ENCODE results near the gene GMDS. TPM values are rescaled to one million over a fixed set of nuclear protein-coding genes. Genes with fewer than 3 reads are reported as not detected.

Gene GMDS
- total RNA-seq, 2 experiments from 2014 or later: 38.4 to 41.3 TPM

DNA sequence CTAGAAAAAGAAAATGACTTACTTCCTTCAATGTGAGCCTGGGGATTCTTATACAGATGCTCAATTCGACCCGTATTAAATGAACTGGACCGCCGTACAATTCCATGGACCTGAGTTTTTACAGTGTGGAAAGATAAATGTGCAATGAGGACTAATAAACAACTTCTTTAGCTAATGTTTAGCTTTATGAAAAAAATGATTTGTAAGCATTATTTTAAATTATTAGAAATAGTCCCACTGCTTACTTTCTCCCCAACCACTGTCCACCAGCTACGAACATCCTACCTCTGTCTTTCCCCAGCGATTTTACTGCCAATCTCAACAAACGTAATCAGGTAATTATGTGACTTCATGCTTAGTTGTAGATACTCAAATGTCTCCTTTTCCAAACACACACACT lies 128.0 kb downstream of the GMDS start:
- CTCF ChIA-PET: interaction anchor here (0.6 kb wide), 1 partner anchor 120 kb away, joined by 4 read pairs; no protein-coding TSS in a partner anchor
- Mint-ChIP-seq H3K9me3 (no peaks in the 10 kb centered on the region), H3K4me1 (ENCODE audit: low read depth) (peaks cover 10% of the 10 kb centered on the region), H3K27ac (no peak overlapping the region), H3K27me3 (ENCODE audit: low read depth) (no peaks in the 10 kb centered on the region), H3K4me3 (no peak overlapping the region), H3K36me3 (ENCODE audit: low read depth) (peaks cover 24% of the 10 kb centered on the region)
- DNase-seq: no peak
- intact Hi-C loops (cut with micrococcal nuclease): no loop called here

DNA sequence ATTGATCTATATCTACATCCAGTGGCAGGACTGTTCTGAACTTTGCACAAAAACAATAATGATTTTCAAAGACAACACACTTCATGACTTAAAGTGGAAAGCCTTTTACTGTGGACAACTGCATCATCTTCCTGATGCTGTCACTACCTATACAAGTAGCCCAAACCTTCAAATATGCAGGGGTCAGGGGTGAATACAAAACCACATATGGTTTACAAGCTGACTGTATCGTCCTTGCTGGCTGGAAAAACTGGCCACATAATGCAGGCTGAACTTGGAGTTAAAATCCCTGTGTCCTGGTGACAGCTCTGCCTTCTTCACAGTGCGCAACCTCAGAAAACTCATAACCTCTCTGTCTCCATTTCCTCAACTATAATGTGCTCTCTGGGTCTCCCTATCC lies 128.9 kb downstream of the GMDS start:
- CTCF ChIA-PET: no interaction called here
- Mint-ChIP-seq H3K4me3 (no peak overlapping the region), H3K27me3 (ENCODE audit: low read depth) (no peaks in the 10 kb centered on the region), H3K36me3 (ENCODE audit: low read depth) (peaks cover 24% of the 10 kb centered on the region), H3K4me1 (ENCODE audit: low read depth) (peaks cover 17% of the 10 kb centered on the region), H3K9me3 (no peaks in the 10 kb centered on the region), H3K27ac (no peak overlapping the region)
- DNase-seq: no peak
- intact Hi-C loops (cut with micrococcal nuclease): no loop called here

DNA sequence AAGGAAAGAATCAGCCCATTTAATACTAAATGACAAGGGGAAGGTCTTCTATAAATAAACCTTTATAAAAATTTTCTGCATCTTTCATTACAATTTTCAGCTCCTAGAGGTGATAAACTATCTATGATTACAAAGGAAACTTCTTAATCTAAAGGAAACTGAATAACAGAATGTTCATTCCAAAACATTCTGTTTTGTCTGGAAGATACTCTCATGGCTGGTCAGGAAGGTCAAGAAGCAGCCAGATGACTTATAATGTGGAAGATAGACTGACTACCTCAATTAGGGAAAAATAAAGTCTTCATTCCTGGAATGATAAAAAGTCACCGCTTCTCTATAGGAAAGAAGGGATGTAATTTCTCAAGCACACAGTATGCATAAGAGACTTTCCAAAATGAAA lies 131.3 kb downstream of the GMDS start:
- Mint-ChIP-seq H3K4me3 (no peak overlapping the region), H3K27me3 (ENCODE audit: low read depth) (no peaks in the 10 kb centered on the region), H3K36me3 (ENCODE audit: low read depth) (peaks cover 22% of the 10 kb centered on the region), H3K9me3 (peaks cover 2% of the 10 kb centered on the region), H3K4me1 (ENCODE audit: low read depth) (peaks cover 36% of the 10 kb centered on the region), H3K27ac (no peak overlapping the region)
- CTCF ChIA-PET: interaction anchor here (1.8 kb wide), 1 partner anchor 10 kb away, joined by 3 read pairs; no protein-coding TSS in a partner anchor
- intact Hi-C loops (cut with micrococcal nuclease): loop anchor here (5.0 kb wide), 1 partner anchor 1877 kb away; no protein-coding TSS in a partner anchor
- DNase-seq: no peak

DNA sequence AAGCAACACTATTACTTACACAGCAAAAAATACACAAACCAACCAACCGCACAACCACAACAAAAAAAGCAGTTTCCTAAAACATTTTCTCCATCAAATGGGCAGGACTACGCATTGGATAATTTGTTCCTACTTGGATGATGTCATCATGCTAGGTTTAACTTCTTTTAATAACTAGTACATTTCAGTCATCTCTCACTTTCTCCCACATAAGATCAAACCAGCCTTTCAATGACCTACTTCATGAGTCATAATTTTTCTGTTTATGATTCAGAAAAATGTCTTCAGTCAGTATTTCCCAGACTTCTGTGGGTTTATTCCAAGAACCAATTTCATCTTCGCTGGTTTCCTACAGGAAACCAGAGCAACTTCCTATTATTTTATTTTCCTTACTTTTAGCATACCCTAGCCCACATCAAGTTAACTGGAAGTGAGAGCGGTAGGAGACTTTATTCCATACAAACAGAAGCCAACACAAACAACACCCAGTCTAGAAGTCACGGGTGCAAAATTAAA lies 134.2 kb downstream of the GMDS start:
- Mint-ChIP-seq H3K27me3 (ENCODE audit: low read depth) (no peaks in the 10 kb centered on the region), H3K36me3 (ENCODE audit: low read depth) (peaks cover 24% of the 10 kb centered on the region), H3K27ac (peak overlapping the region; percentile 88), H3K9me3 (peaks cover 2% of the 10 kb centered on the region), H3K4me3 (peak overlapping the region; percentile 45), H3K4me1 (ENCODE audit: low read depth) (peaks cover 36% of the 10 kb centered on the region)
- peak; percentile 14 for DNase-seq
- intact Hi-C loops (cut with micrococcal nuclease): loop anchor here (1.0 to 5.0 kb wide), 12 partner anchors 16 to 1874 kb away; partner anchors contain the start of gene GMDS
- CTCF ChIA-PET: no interaction called here

DNA sequence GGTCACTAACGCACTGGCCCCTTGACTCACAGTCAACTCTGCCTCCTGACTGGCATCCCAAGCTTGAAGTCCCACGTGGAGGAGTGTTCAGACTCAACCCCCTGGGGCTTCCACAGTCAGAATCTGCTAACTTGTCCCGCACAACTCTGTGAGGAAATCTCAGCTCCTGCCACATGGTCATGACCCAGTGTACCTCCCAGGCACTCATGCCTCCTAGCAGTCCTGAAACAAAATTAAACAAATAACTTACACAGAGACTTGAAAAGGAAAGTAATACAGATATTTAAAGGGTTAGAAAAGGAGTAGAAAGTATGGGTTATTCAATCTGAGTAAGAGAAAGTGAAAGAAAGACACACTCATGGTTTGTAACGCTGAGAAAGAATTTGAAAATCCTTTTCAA lies 134.9 kb downstream of the GMDS start:
- peaks cover 24% of the 10 kb centered on the region for H3K36me3 Mint-ChIP-seq (ENCODE audit: low read depth)
- CTCF ChIA-PET: interaction anchor here (0.8 to 1.4 kb wide), 3 partner anchors 89 to 524 kb away, joined by 3 read pairs; no protein-coding TSS in a partner anchor
- intact Hi-C loops (cut with micrococcal nuclease): loop anchor here (1.0 to 5.0 kb wide), 9 partner anchors 31 to 1873 kb away; partner anchors contain the start of gene GMDS
- peak overlapping the region; percentile 88 for H3K27ac Mint-ChIP-seq
- H3K4me3 Mint-ChIP-seq: peak overlapping the region; percentile 45
- H3K27me3 Mint-ChIP-seq (ENCODE audit: low read depth): no peaks in the 10 kb centered on the region
- peaks cover 2% of the 10 kb centered on the region for H3K9me3 Mint-ChIP-seq
- DNase-seq: peak; percentile 49
- peaks cover 36% of the 10 kb centered on the region for H3K4me1 Mint-ChIP-seq (ENCODE audit: low read depth)

DNA sequence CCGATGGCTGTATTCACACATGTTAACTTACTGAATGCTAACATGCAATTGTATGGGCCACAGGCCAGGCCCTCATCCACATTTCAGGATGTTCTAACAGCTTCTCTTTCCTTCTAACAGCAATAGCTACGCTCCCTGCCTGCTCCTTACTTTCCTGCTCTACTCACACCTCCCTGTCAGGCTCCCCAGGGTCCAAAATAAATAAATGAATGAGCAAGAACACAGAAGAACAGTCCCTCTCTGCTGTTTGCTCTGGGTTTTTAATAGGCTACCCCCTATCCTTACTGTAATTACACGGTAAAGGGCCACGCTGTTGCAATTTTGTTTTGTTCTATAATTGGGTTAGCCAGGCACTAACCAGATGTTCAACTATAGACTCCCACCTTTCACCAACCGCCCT lies 135.6 kb downstream of the GMDS start:
- no peaks in the 10 kb centered on the region for H3K27me3 Mint-ChIP-seq (ENCODE audit: low read depth)
- CTCF ChIA-PET: interaction anchor here (0.8 to 1.4 kb wide), 3 partner anchors 90 to 525 kb away, joined by 3 read pairs; no protein-coding TSS in a partner anchor
- H3K36me3 Mint-ChIP-seq (ENCODE audit: low read depth): peaks cover 22% of the 10 kb centered on the region
- no peak for DNase-seq
- peaks cover 2% of the 10 kb centered on the region for H3K9me3 Mint-ChIP-seq
- intact Hi-C loops (cut with micrococcal nuclease): loop anchor here (1.0 to 5.0 kb wide), 9 partner anchors 30 to 1872 kb away; partner anchors contain the start of gene GMDS
- no peak overlapping the region for H3K4me3 Mint-ChIP-seq
- peaks cover 36% of the 10 kb centered on the region for H3K4me1 Mint-ChIP-seq (ENCODE audit: low read depth)
- no peak overlapping the region for H3K27ac Mint-ChIP-seq

DNA sequence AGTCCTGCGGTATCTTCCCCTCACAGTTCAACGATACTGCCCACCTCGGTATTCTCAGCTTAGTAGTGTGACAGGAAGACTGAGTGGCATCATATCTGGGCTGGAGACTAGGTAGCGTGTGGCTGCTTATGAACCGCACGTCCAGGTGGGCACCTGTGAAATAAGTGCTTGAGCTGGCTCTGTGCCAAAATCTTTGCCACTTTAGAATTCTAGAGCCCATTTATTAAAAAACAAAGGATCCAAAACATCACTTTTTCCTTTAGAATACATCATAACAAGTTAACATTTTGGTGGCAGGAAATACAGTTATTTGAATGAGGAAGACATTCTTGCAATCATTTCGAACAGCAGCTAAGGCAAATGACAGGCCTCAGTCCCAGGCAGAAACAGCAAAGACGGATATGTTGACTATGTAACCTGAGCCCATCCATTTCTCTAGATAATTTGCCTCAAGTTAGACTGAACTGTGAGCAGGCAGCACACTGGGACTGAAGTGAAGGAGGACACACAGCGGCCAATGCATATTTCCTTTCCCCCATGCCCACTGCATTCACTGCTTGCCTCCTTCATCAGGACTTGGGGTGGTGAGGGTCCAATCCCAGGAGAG lies 136.6 kb downstream of the GMDS start:
- Mint-ChIP-seq H3K4me1 (ENCODE audit: low read depth) (peaks cover 36% of the 10 kb centered on the region), H3K4me3 (no peak overlapping the region), H3K27ac (no peak overlapping the region), H3K36me3 (ENCODE audit: low read depth) (peaks cover 21% of the 10 kb centered on the region), H3K9me3 (peaks cover 2% of the 10 kb centered on the region), H3K27me3 (ENCODE audit: low read depth) (no peaks in the 10 kb centered on the region)
- no peak for DNase-seq
- intact Hi-C loops (cut with micrococcal nuclease): no loop called here
- CTCF ChIA-PET: no interaction called here

DNA sequence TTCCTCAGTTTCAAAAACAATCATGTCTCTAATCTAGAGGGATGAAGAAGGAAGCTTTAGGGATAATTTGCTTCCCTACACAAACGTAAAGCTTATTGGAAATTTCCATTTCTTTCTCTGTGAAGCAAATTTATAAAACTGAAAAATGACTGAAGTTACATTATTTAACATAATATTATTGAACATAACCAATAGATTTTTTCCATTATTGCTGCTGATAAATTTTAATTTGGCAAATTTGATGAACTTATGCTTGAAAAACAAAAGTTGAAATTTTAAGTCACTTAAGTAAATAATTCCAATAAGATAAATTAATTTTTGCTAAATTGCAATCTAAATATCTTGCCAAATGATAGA lies 140.9 kb downstream of the GMDS start:
- H3K27me3 Mint-ChIP-seq (ENCODE audit: low read depth): no peaks in the 10 kb centered on the region
- intact Hi-C loops (cut with micrococcal nuclease): loop anchor here (1.0 to 2.0 kb wide), 3 partner anchors 250 to 508 kb away; no protein-coding TSS in a partner anchor
- peaks cover 7% of the 10 kb centered on the region for H3K36me3 Mint-ChIP-seq (ENCODE audit: low read depth)

DNA sequence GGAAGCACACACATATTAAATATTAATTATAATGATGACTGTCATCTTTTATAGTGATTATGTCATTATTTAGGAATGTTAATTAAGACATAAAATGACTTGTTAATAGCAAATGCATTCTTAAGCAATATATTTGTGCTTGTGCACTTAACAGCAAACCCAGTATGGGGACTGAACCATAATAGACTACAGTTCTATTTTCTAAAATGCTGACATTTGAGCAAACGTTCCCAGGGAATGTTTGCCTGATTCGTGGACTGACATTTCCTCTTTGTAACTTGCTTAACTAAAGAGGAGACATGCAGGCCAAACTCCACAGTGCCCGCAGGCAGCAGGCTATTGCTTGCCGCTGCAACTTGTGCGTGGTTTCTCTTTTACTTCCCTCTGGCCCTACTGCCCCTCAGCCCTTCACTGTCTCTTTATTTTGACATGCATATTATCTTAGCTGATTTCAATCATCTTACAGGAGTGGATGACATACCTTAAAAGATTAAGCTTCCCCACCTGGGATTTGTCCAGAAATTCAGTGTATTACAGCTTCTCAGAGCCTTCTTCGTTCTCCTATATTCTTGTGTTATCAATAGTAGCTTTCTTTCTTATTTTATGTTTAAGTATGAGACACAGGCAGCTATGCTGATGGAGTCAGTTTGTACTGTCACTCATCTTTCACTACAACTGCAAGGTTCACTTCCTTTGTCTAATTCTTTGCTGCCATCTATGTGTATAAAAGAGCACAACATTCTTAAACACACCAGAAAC lies 141.5 kb downstream of the GMDS start:
- intact Hi-C loops (cut with micrococcal nuclease): loop anchor here (1.0 to 2.0 kb wide), 3 partner anchors 251 to 507 kb away; no protein-coding TSS in a partner anchor
- Mint-ChIP-seq H3K9me3 (no peaks in the 10 kb centered on the region), H3K27ac (no peak overlapping the region), H3K27me3 (ENCODE audit: low read depth) (no peaks in the 10 kb centered on the region), H3K36me3 (ENCODE audit: low read depth) (peaks cover 4% of the 10 kb centered on the region), H3K4me1 (ENCODE audit: low read depth) (no peaks in the 10 kb centered on the region), H3K4me3 (no peak overlapping the region)
- CTCF ChIA-PET: interaction anchor here (0.7 to 1.3 kb wide), 12 partner anchors 10 to 507 kb away, joined by 3 to 7 read pairs (median 4); no protein-coding TSS in a partner anchor
- DNase-seq: no peak

More for the DNA sequence above, 140.9 kb downstream of the GMDS start:
- Mint-ChIP-seq H3K9me3 (no peaks in the 10 kb centered on the region), H3K4me3 (no peak overlapping the region), H3K4me1 (ENCODE audit: low read depth) (no peaks in the 10 kb centered on the region), H3K27ac (no peak overlapping the region)
- no peak for DNase-seq
- CTCF ChIA-PET: interaction anchor here (0.7 to 1.3 kb wide), 12 partner anchors 9 to 507 kb away, joined by 3 to 7 read pairs (median 4); no protein-coding TSS in a partner anchor

DNA sequence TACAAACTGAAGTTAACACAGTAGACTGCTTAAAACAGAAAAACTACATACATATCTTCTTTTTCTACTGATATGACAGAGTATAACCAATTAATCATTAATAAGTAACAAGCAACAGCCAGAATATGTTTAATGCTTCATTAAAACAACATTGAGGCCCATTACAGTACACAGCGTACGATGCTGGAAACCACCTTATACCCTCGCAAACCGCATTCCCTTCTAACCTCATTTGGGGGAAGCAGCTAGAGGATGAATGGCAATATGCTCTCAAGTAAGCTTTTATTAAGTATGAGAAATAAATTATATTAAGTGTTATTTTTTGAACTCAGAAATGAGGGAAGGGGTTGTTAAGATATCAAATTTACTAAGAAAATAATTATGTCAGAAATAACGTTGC lies 142.4 kb downstream of the GMDS start:
- no peak overlapping the region for H3K4me3 Mint-ChIP-seq

DNA sequence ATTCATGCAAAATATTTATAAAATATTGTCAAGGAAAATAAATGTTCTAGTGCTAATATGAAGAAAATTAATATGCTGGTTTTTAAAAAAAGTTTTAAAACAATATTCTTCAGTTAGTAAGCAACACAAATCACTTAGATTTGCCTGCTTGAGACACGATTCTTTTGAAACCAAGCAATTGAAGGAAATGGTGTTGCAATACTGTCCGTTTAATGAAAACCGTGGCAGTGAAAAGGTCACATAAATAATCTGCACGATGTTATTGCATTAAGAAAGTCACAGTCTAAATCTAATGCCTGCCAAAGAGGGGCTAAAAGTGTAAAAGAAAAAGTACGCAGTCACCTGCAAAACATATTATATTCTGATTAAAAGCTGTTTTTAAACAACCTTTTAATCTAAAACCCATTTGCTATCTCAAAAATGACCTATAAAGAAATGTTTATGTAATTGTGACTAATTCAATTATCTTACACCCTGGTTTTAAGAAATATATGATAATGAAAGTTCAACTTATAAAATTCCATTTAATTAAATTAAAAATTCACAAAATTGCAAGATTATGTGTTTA lies 143.0 kb downstream of the GMDS start:
- Mint-ChIP-seq H3K9me3 (no peaks in the 10 kb centered on the region), H3K36me3 (ENCODE audit: low read depth) (no peaks in the 10 kb centered on the region), H3K27ac (no peak overlapping the region), H3K27me3 (ENCODE audit: low read depth) (no peaks in the 10 kb centered on the region), H3K4me1 (ENCODE audit: low read depth) (no peaks in the 10 kb centered on the region), H3K4me3 (no peak overlapping the region)
- intact Hi-C loops (cut with micrococcal nuclease): no loop called here
- CTCF ChIA-PET: no interaction called here
- no peak for DNase-seq

More for the DNA sequence above, 142.4 kb downstream of the GMDS start:
- intact Hi-C loops (cut with micrococcal nuclease): no loop called here
- no peaks in the 10 kb centered on the region for H3K27me3 Mint-ChIP-seq (ENCODE audit: low read depth)
- H3K27ac Mint-ChIP-seq: no peak overlapping the region
- CTCF ChIA-PET: no interaction called here
- no peaks in the 10 kb centered on the region for H3K9me3 Mint-ChIP-seq
- no peak for DNase-seq
- H3K4me1 Mint-ChIP-seq (ENCODE audit: low read depth): no peaks in the 10 kb centered on the region
- no peaks in the 10 kb centered on the region for H3K36me3 Mint-ChIP-seq (ENCODE audit: low read depth)

DNA sequence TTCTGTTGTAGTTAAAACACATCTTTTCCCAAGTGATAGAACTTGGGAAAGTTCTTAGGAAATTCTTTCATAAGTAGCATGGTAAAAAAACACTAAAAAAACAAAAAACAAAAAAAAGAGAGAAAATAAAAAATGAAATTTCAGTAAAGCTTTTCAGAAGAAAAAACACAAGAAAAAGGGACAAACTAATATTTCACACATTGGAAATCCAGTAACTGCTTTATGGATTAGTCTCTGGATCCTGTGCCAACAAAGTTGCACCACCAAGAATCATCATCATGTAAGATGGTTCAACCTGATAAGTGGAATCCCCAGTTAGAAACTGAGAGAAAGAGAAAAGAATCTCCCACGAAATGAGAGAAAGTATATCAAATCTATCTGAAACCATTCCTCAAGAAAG lies 144.2 kb downstream of the GMDS start:
- no peaks in the 10 kb centered on the region for H3K9me3 Mint-ChIP-seq
- intact Hi-C loops (cut with micrococcal nuclease): no loop called here
- no peaks in the 10 kb centered on the region for H3K4me1 Mint-ChIP-seq (ENCODE audit: low read depth)
- DNase-seq: no peak
- no peak overlapping the region for H3K27ac Mint-ChIP-seq
- no peaks in the 10 kb centered on the region for H3K36me3 Mint-ChIP-seq (ENCODE audit: low read depth)
- H3K4me3 Mint-ChIP-seq: no peak overlapping the region
- CTCF ChIA-PET: no interaction called here
- H3K27me3 Mint-ChIP-seq (ENCODE audit: low read depth): no peaks in the 10 kb centered on the region

Measured in activated naive CD4-positive, alpha-beta T cell treated with anti-CD3 and anti-CD28 coated beads for 36 hours (primary cell).